HUES48 (cell line): Measurements from ENCODE around the gene MRPL43.
A peak's percentile ranks its signal among the peaks of the same experiment; 100 is the strongest.

Source experiments
- H3K27ac ChIP-seq: one replicate; pipeline ENCODE4 v1.7.0; 2013; ENCODE audit warnings: low read depth, low read length, inconsistent platforms
- H3K27me3 ChIP-seq: 2 replicates; pipeline ENCODE4 v1.6.1; 2013; ENCODE audit warnings: mild to moderate bottlenecking, low read length; ENCODE audit not compliant: control insufficient read depth, insufficient read depth
- H3K36me3 ChIP-seq: 2 replicates; pipeline ENCODE4 v1.6.1; 2013; ENCODE audit warnings: low read length; ENCODE audit not compliant: control insufficient read depth, insufficient read depth
- H3K4me1 ChIP-seq: 2 replicates; pipeline ENCODE4 v1.6.1; 2013; ENCODE audit warnings: mild to moderate bottlenecking, low read length; ENCODE audit not compliant: control insufficient read depth, insufficient read depth
- H3K4me3 ChIP-seq: 2 replicates; pipeline ENCODE4 v1.5.1; 2013; ENCODE audit warnings: mild to moderate bottlenecking, low read depth, low read length
- H3K9ac ChIP-seq: 2 replicates; pipeline ENCODE4 v1.6.1; 2013; ENCODE audit warnings: mild to moderate bottlenecking, low read depth, low read length, moderate library complexity
- H3K9me3 ChIP-seq: 2 replicates; pipeline ENCODE4 v1.6.1; 2013; ENCODE audit warnings: low read length; ENCODE audit not compliant: control insufficient read depth, insufficient read depth

MRPL43 gene

DNA sequence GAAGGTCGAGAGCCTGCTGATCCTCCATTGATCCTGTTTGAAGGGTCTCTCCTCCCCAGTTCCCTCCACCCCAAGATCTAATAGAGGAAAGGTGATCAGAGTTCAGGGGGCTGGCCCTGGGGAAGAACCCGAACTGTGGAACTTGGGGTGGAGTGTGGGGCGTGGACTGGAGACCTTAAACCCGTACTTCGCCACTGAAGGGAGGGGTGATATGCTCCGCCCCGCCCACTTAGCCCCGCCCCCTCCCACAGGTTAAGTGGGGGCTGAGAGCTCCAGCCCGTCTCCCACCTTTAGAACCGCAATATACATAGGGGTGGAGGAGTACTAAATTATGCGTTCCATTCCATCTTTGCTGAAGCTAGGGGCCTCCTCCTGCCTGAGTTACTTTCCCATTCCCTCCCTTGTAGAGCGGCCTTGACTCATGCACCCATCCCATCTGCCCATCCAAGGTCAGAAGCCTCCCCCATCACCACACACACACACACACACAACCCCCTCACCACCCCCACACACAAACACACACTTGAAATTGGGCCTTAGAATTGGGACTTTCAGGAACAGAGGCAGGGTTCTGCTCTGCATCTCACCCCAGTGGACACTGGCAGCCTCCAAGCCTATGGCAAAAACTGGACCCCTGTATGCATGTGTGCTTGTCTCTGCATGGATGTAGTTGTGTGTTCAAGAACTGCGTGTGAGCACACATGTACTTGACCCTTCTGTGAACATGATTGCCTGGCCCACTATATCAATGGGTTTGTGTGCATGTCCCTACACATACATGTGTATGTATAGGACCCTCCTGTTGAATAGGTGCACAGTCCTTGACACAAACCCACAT lies 17.0 kb downstream of the MRPL43 start:
- Histone ChIP-seq H3K4me3 (peak overlapping the region; percentile 76), H3K36me3 (no peaks in the 10 kb centered on the region), H3K27me3 (0 out of 2 replicates have a peak, but pooled peaks cover 2% of the 10 kb centered on the region), H3K4me1 (no peaks in the 10 kb centered on the region; the same call in 1 of the 2 replicates), H3K9ac (no peak overlapping the region), H3K27ac (no peak overlapping the region), H3K9me3 (no peaks in the 10 kb centered on the region)

DNA sequence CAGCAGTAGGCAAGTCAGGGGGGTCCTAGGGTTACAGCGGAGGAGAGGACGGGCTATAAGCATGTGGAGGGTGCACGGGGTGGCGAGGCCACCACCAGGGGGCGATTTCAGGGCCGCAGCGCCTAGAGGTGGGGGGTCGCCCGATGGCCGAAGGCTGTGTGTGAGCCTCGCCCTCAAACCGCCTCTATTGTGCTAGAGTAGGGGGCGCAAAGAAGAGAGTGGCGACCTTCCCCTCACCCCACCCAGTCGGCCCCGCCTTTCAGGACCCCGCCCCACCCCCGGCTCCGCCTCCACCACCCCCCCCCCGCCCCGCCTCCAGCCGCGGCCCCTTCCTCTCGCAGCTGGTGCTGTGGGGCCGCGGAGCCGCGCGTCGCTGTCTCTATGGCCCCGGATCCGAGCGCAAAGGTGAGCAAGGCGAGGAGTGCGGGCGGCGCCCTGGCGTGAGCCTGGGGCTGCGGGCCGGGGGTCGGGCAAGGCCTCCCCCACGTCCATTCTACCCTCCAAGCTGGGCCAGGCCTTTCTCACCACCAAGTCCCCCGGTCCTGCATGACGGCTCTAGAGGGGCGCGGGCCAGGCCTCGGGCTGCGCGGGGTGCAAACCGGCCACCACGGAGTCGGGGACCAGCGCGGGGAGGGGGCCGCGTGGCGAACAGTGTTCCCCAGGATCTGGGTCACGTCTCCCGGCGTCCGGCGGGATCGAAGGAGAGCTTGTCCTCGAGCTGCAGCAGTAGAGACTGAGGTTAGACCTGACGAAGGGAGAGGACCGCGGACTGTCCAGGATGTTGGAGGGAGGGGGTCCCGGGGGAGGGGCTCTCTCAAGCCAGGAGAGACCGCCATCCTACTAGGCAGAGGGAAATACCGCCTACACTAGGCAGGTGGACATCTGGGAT lies 17.9 kb downstream of the MRPL43 start, which contains the start of gene SEMA4G:
TSS of gene SEMA4G (plus strand) at position 318 of the 889 bp plus-strand sequence. CDS start 3,409 bp downstream, outside the sequence.
- Histone ChIP-seq H3K27me3 (0 out of 2 replicates have a peak, but pooled peaks cover 2% of the 10 kb centered on the region), H3K9me3 (no peaks in the 10 kb centered on the region), H3K4me1 (no peaks in the 10 kb centered on the region; the same call in 1 of the 2 replicates), H3K9ac (peak within 1 kb of the TSS; percentile 8; the same call in 1 of the 2 replicates), H3K36me3 (no peaks in the 10 kb centered on the region), H3K27ac (no peak within 1 kb of the TSS), H3K4me3 (peak within 1 kb of the TSS; percentile 76)

DNA sequence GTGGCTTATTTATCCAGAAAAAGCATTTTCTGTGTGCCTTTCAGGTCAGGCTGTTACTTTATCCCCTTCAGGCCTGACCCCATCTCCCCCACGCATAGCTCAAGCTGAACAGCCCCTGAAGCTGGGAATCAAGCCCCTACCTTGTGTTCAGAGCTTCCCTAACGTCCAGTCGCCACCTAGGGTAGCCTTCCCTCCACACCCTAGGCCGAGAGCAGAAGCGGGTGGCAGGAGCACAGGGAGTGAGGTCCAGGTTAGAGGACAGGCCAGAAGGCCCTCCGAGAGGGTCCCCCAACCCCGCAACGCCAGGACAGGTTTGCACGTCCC lies 18.5 kb downstream of the MRPL43 start:
- H3K27ac ChIP-seq, result no peak overlapping the region

GRCh38 chr10:100968062-100968736 lies 19.1 kb downstream of the MRPL43 start:
- Histone ChIP-seq H3K4me3 (0 out of 2 replicates have a peak overlapping the region, but pooled peaks have one; percentile 76), H3K4me1 (no peaks in the 10 kb centered on the region; the same call in 1 of the 2 replicates), H3K9ac (no peak overlapping the region)

More for the DNA sequence above, 18.5 kb downstream of the MRPL43 start:
- H3K9me3 ChIP-seq, result no peaks in the 10 kb centered on the region
- 0 out of 2 replicates have a peak, but pooled peaks cover 2% of the 10 kb centered on the region for H3K27me3 ChIP-seq
- H3K9ac ChIP-seq, result peak overlapping the region; percentile 8; the same call in 1 of the 2 replicates
- H3K36me3 ChIP-seq, result no peaks in the 10 kb centered on the region
- H3K4me1 ChIP-seq, result no peaks in the 10 kb centered on the region; the same call in 1 of the 2 replicates
- peak overlapping the region; percentile 76 for H3K4me3 ChIP-seq

GRCh38 chr10:100967332-100967731 lies 20.0 kb downstream of the MRPL43 start:
- H3K4me1 ChIP-seq, result no peaks in the 10 kb centered on the region; the same call in 1 of the 2 replicates
- peaks cover 13% of the 10 kb centered on the region for H3K36me3 ChIP-seq
- H3K27me3 ChIP-seq, result 0 out of 2 replicates have a peak, but pooled peaks cover 2% of the 10 kb centered on the region
- H3K9ac ChIP-seq, result no peak overlapping the region
- no peak overlapping the region for H3K27ac ChIP-seq
- no peak overlapping the region for H3K4me3 ChIP-seq
- H3K9me3 ChIP-seq, result no peaks in the 10 kb centered on the region

More at GRCh38 chr10:100968062-100968736, 19.1 kb downstream of the MRPL43 start:
- Histone ChIP-seq H3K27me3 (0 out of 2 replicates have a peak, but pooled peaks cover 2% of the 10 kb centered on the region), H3K9me3 (no peaks in the 10 kb centered on the region), H3K36me3 (peaks cover 4% of the 10 kb centered on the region), H3K27ac (no peak overlapping the region)

DNA sequence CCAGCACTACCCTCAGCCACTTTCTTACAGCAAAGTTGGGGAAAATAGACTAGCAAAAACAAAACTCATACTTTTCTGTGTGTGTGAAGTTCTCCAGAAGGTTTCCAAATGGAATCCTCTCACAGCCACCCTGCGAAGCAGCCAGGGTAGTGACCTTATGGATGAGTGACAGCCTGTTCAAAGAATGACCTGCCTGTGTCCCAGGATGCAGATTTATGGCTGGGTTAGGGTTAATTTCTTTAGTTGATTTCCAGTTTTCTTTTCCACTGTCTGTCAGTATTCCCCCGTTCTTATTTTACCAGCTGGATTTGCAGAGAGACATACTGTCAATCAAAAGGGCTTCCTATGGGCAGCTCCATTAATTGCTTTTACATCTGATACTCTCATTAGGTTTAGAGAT lies 20.4 kb downstream of the MRPL43 start:
- H3K27ac ChIP-seq, result no peak overlapping the region
- no peak overlapping the region for H3K9ac ChIP-seq
- peaks cover 17% of the 10 kb centered on the region for H3K36me3 ChIP-seq
- no peaks in the 10 kb centered on the region for H3K9me3 ChIP-seq
- 0 out of 2 replicates have a peak, but pooled peaks cover 2% of the 10 kb centered on the region for H3K27me3 ChIP-seq
- H3K4me3 ChIP-seq, result no peak overlapping the region
- H3K4me1 ChIP-seq, result no peaks in the 10 kb centered on the region; the same call in 1 of the 2 replicates

DNA sequence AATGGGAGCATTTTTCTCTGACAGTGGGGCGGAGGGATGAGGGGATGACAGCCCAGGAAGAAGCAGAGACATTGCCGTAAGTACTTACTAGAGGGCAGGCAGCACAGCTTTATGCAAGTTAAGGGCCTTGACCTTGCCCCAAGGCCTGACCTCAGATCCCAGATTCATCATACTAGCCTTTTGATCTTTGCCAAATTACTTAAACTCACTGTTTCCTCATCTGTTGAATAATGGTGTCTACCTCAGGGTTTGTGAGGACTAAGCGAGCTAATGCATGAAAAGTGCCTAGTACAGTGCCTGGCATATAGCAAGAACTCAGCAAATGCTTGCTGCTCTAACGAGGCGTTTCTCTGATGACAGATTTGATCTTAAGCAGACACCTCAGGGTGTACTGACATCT lies 21.5 kb downstream of the MRPL43 start:
- Histone ChIP-seq H3K9me3 (no peaks in the 10 kb centered on the region), H3K27ac (no peak overlapping the region), H3K27me3 (0 out of 2 replicates have a peak, but pooled peaks cover 2% of the 10 kb centered on the region), H3K4me3 (no peak overlapping the region), H3K4me1 (no peaks in the 10 kb centered on the region; the same call in 1 of the 2 replicates), H3K36me3 (peaks cover 23% of the 10 kb centered on the region), H3K9ac (no peak overlapping the region)

GRCh38 chr10:100963826-100964225 lies 23.5 kb downstream of the MRPL43 start:
- Histone ChIP-seq H3K9me3 (no peaks in the 10 kb centered on the region), H3K27me3 (0 out of 2 replicates have a peak, but pooled peaks cover 2% of the 10 kb centered on the region), H3K4me3 (no peak overlapping the region), H3K27ac (no peak overlapping the region), H3K36me3 (peaks cover 42% of the 10 kb centered on the region), H3K4me1 (no peaks in the 10 kb centered on the region; the same call in 1 of the 2 replicates), H3K9ac (no peak overlapping the region)

- Histone ChIP-seq H3K4me3 (no peak overlapping the region), H3K4me1 (no peaks in the 10 kb centered on the region), H3K27me3 (no peaks in the 10 kb centered on the region), H3K9ac (no peak overlapping the region), H3K9me3 (no peaks in the 10 kb centered on the region), H3K27ac (no peak overlapping the region), H3K36me3 (peaks cover 51% of the 10 kb centered on the region)
Observed at GRCh38 chr10:100962351-100963080, 24.8 kb downstream of the MRPL43 start.

- no peaks in the 10 kb centered on the region for H3K4me1 ChIP-seq
- H3K36me3 ChIP-seq, result peaks cover 67% of the 10 kb centered on the region
- no peak overlapping the region for H3K9ac ChIP-seq
- no peaks in the 10 kb centered on the region for H3K27me3 ChIP-seq
- no peak overlapping the region for H3K4me3 ChIP-seq
- H3K27ac ChIP-seq, result no peak overlapping the region
- no peaks in the 10 kb centered on the region for H3K9me3 ChIP-seq
Observed at GRCh38 chr10:100960251-100960650, 27.0 kb downstream of the MRPL43 start.
